Measurements from ENCODE around the gene TOR4A. TPM values are rescaled to one million over a fixed set of nuclear protein-coding genes. Genes with fewer than 3 reads are reported as not detected.

TOR4A gene
- total and polyA plus RNA-seq, 2 experiments from 2014 or later, result 4.1 to 29.6 TPM

DNA sequence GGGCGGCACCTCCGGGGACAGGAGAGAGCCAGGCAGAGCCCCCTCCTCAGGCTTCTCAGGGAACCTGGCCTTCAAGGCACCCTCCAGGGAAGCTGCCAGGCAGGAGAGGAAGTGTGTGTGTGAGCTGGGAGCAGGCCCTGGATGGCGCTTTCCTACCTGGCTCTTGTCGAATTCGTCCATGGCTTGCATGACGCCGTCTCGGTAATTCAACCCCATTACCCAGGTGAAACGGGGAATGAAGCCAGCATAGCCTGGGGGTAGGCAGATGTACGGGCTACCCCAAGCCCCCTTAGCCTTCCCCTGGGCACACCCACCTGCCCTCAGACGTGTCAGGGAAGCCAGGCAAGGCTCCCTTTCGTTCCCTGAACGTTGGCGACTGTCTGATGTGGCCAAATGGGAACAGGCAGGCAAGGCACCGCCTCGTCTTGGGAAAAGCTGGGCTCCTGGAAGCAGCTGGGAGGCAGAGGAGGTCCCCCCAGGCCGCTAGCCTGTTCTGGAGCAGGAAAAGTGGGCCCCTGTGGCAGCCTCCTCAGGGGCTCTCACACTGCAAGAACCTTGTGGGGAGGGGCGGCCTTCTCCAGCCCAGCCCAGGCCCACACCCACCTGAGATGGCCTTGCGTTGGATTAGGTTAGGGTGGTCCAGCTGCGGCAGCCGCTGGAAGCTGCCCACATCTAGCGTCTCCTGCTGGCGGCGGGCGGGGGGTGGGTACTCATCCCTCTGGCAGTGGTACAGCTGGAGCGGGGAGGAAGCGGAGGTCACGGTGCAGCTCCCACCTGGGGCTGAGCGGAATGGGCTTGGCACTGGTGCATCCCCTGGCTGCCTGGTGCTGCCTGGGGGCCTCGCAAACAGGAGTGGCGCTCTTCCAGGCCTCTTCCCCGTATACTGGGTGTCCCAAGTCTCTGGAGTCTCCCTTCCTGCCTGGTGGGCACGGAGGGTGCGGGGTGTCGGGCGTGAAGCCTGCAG, 32.8 kb upstream of the TOR4A start:
- H3F3A ChIP-seq (ENCODE audit: insufficient read depth), result peaks cover 22% of the 10 kb centered on the region
- WGBS, 2 experiments (ENCODE audit: low coverage in 1 of 2, low lambda C conversion rate in 2 of 2, missing lambda C conversion rate in 2 of 2), result 34 to 37% methylated on average over 36 of the region's 36 CpGs
- peaks cover 31% of the 10 kb centered on the region for H3K79me2 ChIP-seq (ENCODE audit: insufficient read depth)
- H3K27ac ChIP-seq, result no peak overlapping the region
- in situ Hi-C loops (cut with MboI), result no loop called here
- H3K4me2 ChIP-seq (ENCODE audit: unreplicated experiment), result no peak overlapping the region
- H3K9me2 ChIP-seq (ENCODE audit: insufficient read depth), result no peaks in the 10 kb centered on the region
- H3K4me3 ChIP-seq, result no peak overlapping the region
- H3K9ac ChIP-seq, result no peak overlapping the region
- H3K4me1 ChIP-seq (ENCODE audit: insufficient read depth), result peaks cover 13% of the 10 kb centered on the region; the same call in 1 of the 2 replicates
- peaks cover 19% of the 10 kb centered on the region; the same call in 1 of the 2 replicates for H4K20me1 ChIP-seq (ENCODE audit: insufficient read depth)
- TF ChIP-seq EZH2phosphoT487 (IDR thresholded peaks at IDR 0.05; ENCODE audit: insufficient read depth, low read depth) (no peak), EZH2 (IDR thresholded peaks at IDR 0.05; ENCODE audit: insufficient read depth, poor library complexity, severe bottlenecking) (no peak)
- DNase-seq, result peak; percentile 36
- no peaks in the 10 kb centered on the region for H3K9me3 ChIP-seq (ENCODE audit: low read depth)
- peaks cover 18% of the 10 kb centered on the region for H3K36me3 ChIP-seq (ENCODE audit: low read depth)
- H3K27me3 ChIP-seq (replicated peaks; ENCODE audit: insufficient read depth), result no peaks in the 10 kb centered on the region
- no peak overlapping the region for H2AFZ ChIP-seq

DNA sequence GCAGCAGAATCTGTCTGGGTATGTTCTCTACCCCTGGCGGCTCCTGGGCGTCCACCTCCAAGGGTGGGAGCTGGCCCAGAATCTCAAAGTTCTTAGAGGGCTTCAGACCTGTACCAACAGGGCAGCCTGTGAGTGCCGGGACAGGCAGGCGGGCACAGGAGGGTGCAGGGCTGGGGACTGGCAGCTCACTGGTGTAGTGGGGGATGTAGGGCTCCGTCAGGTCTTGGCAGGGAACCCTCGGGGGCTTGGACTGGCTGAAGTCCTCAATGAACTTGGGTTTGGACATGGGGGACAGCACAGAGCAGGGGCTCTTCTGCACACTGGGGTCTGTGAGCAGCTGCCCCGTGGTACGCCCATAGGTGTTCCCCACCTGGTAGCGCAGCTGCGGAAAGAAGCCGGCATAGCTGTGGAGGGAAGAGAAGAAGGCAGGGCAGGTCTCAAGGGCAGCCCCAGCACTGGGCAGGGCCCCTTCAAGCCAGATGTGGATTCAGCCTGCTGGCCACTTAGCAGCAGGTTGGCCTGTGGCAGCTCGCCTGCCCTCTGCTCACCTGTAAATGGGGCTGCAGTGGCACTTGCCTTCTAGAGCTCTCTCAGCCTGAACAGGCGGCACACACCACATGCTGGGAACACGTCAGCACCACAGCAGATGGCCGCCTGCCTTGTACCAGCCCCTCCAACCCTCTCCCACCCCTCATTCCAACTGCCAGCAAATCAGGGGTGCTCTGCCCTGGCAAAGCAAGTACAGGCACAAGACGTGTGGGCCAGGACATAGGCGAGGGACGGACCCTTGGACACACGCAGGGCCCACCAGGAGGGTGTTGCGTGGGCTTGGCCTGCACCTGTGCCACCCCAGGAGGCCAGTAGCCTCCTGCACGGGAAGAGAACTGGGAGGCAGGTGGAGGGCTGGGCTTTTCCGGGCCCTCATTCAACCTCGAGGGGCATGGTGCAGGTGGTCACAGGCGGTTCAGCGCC, 31.8 kb upstream of the TOR4A start:
- Histone ChIP-seq H3K4me2 (ENCODE audit: unreplicated experiment) (no peak overlapping the region), H3K4me1 (ENCODE audit: insufficient read depth) (peaks cover 13% of the 10 kb centered on the region; the same call in 1 of the 2 replicates), H3K27ac (no peak overlapping the region), H3K79me2 (ENCODE audit: insufficient read depth) (peaks cover 30% of the 10 kb centered on the region), H3K27me3 (replicated peaks; ENCODE audit: insufficient read depth) (no peaks in the 10 kb centered on the region), H3K9me2 (ENCODE audit: insufficient read depth) (no peaks in the 10 kb centered on the region), H3F3A (ENCODE audit: insufficient read depth) (peaks cover 22% of the 10 kb centered on the region), H3K4me3 (no peak overlapping the region), H3K36me3 (ENCODE audit: low read depth) (peaks cover 18% of the 10 kb centered on the region), H3K9me3 (ENCODE audit: low read depth) (no peaks in the 10 kb centered on the region), H4K20me1 (ENCODE audit: insufficient read depth) (peaks cover 19% of the 10 kb centered on the region; the same call in 1 of the 2 replicates), H3K9ac (no peak overlapping the region), H2AFZ (no peak overlapping the region)
- DNase-seq, result no peak
- 81 to 82% methylated on average over 25 of the region's 25 CpGs for WGBS, 2 experiments (ENCODE audit: low coverage in 1 of 2, low lambda C conversion rate in 2 of 2, missing lambda C conversion rate in 2 of 2)
- TF ChIP-seq EZH2phosphoT487 (IDR thresholded peaks at IDR 0.05; ENCODE audit: insufficient read depth, low read depth), result no peak
- no peak for TF ChIP-seq EZH2 (IDR thresholded peaks at IDR 0.05; ENCODE audit: insufficient read depth, poor library complexity, severe bottlenecking)
- in situ Hi-C loops (cut with MboI), result no loop called here

DNA sequence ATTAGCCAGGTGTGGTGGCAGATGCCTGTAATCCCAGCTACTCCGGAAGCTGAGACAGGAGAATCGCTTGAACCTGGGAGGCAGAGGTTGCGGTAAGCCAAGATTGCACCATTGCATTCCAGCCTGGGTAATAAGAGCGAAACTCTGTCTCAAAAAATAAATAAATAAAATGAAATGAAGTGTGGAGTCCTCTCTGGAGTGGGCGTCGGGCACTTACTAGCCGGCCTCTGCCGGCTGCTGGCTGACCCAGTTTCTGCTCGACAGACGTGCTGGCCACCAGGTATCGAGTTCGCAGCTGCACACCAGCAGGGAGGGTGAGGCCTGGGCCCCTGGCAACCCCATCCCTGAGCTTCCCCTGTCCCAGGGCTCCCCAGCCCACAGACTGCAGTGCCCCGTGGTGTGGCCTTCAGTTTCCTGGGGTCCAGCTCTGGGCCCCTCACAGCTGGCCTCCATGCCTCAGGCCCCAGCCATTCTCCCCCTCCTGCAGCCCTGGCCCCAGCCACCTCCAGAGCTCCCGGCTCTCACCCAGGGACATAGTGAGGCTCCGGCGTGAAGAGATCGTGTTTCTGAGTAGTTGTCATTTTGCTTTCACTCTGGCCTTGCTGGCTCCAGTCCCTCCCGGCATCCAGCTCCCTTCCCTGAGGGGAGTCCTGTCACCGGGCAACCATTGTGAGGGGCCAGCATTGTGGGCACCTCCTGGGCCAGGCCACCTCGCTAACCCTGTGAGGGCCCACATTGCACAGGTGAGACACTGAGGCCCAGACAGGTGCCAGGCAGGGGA, 30.2 kb upstream of the TOR4A start:
- H3K9me3 ChIP-seq (ENCODE audit: low read depth), result no peaks in the 10 kb centered on the region
- no peak for DNase-seq
- H3K4me2 ChIP-seq (ENCODE audit: unreplicated experiment), result no peak overlapping the region
- H3K4me1 ChIP-seq (ENCODE audit: insufficient read depth), result peaks cover 11% of the 10 kb centered on the region; the same call in 1 of the 2 replicates
- H3K4me3 ChIP-seq, result no peak overlapping the region
- no peaks in the 10 kb centered on the region for H3K9me2 ChIP-seq (ENCODE audit: insufficient read depth)
- H3K9ac ChIP-seq, result no peak overlapping the region
- no peak overlapping the region for H2AFZ ChIP-seq
- no peak overlapping the region for H3K27ac ChIP-seq
- peaks cover 22% of the 10 kb centered on the region for H3K79me2 ChIP-seq (ENCODE audit: insufficient read depth)
- peaks cover 12% of the 10 kb centered on the region for H3K36me3 ChIP-seq (ENCODE audit: low read depth)
- peaks cover 22% of the 10 kb centered on the region for H3F3A ChIP-seq (ENCODE audit: insufficient read depth)
- WGBS, 2 experiments (ENCODE audit: low coverage in 1 of 2, low lambda C conversion rate in 2 of 2, missing lambda C conversion rate in 2 of 2), result 71% methylated on average over 20 of the region's 20 CpGs
- no peaks in the 10 kb centered on the region for H3K27me3 ChIP-seq (replicated peaks; ENCODE audit: insufficient read depth)
- in situ Hi-C loops (cut with MboI), result no loop called here
- TF ChIP-seq EZH2phosphoT487 (IDR thresholded peaks at IDR 0.05; ENCODE audit: insufficient read depth, low read depth), result no peak
- TF ChIP-seq EZH2 (IDR thresholded peaks at IDR 0.05; ENCODE audit: insufficient read depth, poor library complexity, severe bottlenecking), result no peak
- peaks cover 17% of the 10 kb centered on the region; the same call in 1 of the 2 replicates for H4K20me1 ChIP-seq (ENCODE audit: insufficient read depth)
